ENCODE measurements around the gene DOCK7.

DOCK7 gene

DNA sequence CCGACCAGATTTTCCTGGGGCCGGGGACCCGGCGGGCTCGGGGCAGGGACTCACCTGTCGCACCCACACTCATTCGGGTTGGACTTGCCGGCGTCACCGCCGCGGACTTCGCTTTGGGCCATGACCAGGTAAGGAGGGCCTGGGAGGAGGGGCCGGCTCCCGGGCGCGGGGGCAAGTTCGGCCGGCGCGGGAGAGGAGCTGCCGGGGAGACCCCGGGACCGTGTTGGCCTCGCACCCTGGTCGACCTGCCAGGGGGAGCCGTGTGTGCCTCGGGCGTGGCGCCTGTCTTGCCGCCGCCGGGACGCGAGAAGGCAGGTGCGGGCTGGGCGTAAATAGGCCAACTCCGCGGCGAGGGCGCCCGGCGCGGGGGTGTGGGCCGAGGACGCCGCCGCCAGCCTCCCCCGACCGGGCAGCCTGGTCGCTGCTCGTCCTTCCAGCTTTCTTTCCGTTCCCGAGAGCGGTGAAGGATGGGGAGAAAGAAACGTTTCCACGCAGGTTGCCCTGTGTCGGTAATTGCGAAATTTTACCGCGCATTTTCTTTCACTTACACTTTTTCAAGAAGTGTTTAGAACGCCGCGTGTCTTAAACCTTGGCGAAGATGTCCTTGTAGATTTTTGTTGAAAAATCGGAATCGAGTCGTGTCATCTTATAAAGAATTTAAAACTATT, 250.8 kb downstream of the DOCK7 start:
- peak; percentile 44 for DNase-seq

DNA sequence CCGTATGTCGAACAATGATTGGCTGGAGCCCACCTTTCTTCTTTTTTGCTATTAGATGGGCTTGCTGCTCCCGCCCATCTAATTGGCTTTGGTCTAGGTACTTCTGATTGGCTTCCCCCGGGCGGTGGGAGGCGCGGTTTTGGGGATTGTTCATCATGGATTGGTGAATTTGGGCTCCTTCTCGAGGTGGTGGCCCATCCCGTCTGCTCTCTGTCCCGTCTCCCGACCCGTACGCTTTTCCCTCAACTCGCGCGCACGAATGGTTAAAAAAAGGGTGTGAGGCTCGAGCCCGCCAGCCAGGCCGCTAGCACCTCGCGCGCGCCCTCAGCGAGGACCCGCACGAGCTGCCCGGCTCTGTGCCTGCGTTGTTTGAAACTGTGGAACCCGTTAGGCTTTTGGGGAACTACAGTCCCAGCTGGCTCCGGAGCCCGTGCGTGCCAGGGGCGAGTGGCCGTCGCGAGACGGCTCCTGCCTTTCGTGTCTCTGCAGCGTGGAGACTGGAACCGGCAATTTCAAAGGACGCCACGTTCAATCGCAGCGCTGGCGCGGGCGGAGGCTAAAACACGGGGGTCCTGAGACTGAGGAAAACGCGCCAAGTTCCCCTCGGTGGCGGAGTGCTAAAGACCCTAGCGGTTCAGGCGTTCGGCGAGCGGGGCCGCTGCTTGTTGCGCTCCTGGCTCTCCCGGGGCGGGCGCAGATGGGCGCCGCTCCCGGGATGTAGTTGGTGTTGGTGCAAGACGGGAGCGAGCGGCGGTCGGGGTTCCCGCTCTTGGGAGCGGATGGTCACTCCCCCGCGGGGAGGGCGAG, 251.5 kb downstream of the DOCK7 start, which contains the start of gene USP1:
Gene USP1 (plus strand): TSS at position 584 of the 807 bp plus-strand sequence. CDS start 2,819 bp downstream, outside the sequence.
- DNase-seq = peak; percentile 86

DNA sequence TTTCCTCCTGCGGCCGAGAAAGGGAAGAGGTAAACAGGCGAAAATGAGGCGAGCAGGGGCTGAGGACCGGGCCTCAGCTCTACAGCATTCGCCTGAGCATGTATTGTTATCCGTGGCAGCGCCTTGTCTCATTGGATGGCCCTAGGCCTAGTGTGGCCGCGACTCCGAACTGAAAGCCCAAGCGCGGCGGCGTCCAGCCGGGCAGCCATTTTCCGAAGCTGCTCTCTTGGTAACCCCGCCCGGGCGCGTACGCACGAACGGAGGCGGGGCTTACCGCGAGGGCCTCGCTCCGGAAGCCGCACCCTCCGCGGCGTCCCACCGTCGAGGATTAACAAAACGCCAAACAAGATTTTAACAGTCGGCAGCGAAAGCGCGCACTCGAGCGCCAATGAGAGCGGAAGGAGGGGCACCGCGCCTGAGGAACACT, 252.1 kb downstream of the DOCK7 start:
- DNase-seq = peak; percentile 93

DNA sequence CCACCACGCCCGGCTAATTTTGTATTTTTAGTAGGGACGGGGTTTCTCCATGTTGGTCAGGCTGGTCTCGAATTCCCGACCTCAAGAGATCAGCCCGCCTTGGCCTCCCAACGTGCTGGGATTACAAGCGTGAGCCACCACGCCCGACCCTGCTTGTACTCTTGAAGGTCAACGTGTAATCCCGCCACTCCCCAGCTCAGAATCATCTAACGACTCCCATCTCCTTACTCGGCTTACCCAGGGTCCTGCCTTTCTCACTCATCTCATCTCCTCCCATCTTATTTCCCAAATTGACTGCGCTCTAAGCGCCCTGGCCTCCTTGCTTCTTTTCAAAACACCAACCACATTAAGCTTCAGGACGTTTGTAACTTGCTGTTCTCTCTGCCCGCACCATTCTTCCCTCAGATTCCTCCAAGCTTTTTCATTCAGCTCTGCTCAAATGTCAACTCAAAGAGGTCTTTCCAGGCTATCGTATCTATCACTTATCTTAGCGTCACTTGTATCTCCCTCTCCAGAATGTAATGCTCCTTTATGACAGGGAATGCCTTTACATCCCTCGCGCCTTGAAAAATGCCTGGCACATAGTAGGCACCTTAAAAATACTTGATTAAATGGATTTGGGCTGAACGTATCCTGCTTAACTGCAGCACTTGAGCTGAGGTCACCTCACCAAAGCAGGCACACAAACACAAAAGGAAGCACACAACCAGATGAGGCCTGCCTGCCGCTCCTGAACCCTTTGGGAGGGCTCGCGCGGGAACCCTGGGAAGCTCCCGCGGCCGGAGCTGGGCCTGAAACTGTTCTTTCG, 252.8 kb downstream of the DOCK7 start:
- DNase-seq = no peak

DNA sequence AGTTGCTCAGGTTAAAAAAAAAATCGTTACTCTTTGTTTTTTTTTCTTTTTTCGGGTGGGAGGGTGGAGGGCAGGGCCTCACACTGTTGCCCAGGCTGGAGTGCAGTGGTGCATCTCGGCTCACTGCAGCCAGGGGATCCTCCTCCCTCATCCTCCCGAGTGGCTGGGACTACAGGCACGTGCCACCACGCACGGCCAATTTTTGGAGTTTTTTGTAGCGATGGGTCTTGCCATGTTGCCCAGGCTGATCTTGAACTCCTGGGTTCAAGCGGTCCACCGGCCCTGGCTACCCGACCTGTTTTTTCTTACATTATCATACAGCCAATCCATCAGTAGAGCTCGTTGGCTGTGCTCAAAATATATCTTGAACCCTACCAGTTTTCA, 253.6 kb downstream of the DOCK7 start:
- DNase-seq = no peak

DNA sequence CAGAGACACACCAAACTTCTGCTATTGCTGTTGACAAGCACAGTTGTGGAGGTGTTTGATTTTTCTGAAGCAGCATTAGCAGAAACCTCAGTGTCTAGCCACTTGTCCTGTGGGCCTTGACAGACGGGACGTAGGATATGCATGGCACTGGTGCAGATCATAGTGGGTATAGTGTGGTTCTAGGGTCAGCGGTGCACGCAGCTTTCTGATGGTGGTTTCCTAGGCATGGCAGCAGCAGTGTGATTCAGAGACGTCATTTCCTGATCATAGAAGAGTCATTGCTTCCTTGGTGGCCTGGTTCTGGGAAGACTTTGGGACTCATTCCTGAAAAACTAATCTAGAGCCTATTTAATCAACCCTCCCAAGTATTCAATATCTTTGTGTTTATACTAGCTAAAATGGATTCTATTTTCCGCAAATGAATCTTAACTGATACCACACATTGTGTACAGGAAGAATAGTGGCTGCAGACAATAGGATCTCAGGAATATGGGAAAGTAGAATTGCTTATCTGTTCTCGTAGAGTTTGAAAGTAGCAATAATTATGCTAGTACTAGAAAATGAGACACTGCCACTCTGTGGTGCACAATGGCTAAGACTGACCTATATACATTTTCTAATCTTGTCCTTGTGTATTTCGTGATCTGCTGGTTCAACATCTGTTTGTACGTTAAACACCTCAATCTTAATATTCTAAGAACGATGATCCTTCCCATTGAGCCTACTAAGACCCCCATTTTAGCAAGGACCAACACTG, 254.1 kb downstream of the DOCK7 start:
- no peak for DNase-seq

DNA sequence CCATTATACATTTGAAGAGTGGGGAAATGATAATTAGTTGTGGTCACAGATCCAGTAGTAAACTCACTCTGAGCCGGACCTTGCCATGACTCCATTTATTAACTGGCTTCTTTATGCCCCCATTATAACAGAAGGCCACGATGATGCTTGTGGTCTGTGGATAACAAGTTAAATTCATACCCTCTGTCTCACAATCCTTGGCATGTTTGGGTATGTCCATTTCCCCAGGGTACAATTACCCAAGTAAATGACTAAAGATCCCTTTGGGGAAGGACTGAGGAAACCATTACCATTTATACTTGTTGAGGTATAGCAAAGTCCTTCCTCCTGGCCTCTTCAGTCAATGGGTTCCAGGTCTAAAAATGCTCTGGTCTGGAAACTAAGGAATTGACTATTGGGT, 258.6 kb downstream of the DOCK7 start:
- DNase-seq = no peak

DNA sequence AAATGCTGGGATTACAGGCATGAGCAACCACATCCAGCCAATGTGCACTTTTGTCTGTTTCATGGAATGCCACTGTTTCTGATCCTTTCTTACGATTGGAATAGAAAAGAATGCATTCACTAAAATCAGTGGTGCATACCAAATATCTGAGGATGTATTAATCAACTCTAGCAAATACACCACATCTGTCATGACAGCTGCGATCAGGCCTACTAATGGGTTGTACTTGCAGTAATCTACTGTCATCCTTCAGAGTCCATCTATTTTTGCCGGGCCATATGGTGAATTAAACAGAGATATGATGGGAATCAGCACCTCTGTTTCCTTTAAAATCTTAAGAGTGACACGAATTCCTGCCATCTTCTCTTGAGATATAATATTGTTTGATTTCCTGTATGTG, 259.8 kb downstream of the DOCK7 start:
- DNase-seq = no peak

DNA sequence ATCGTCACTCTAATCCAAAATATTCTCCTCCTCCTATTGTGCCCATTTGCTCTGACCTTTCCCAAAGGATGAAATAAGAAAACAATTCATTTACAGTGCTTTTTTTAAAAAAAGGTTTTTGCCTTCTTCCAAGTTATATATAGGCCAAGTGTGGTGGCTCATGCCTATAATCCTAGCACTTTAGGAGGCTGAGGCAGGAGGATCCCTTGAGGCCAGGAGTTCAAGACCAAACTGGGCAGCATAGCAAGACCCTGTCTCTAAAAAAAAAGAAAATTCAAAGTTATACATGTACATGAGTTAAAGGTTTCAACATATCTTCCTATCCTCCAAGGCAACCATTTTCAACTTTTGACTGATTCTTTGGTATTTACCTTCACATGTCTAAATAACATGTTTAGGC, 261.4 kb downstream of the DOCK7 start:
- DNase-seq = no peak

DNA sequence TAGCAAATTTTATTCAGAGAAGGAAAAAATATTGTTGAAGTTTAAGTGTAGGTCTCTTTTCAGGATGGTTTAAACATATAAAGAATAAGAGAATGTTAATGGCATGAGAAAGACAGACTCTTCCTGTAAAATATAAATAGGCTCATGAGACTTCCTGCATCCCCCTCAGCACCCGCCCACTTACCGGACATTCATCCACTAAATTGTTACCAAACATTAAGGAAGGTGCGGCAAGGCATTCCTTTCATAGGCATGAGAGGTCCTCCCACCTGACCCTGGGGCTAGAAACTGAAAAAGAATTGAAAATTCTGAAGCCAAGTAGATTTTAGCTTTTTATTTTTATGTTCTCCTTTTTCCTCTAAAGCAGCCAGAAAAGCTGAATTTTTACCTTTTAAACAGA, 261.9 kb downstream of the DOCK7 start:
- DNase-seq = no peak

DNA sequence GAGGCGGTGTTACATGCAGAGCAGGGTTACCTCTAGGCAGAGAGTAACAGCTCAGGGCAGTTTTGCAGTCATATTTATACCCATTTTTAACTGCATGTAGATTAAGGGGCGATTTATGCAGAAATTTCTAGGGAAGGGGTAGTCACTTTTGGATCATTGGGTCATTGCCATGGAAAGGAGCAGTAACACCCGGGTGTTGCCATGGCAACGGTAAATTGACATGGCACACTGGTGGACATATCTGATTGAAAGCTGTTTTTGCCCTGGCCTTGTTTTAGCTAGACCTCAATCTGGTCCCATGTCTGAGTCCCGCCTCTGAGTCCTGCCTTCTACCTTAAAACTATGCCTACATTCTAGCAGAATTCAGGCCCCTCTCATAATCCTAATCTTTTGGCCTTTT, 263.1 kb downstream of the DOCK7 start:
- DNase-seq = no peak

DNA sequence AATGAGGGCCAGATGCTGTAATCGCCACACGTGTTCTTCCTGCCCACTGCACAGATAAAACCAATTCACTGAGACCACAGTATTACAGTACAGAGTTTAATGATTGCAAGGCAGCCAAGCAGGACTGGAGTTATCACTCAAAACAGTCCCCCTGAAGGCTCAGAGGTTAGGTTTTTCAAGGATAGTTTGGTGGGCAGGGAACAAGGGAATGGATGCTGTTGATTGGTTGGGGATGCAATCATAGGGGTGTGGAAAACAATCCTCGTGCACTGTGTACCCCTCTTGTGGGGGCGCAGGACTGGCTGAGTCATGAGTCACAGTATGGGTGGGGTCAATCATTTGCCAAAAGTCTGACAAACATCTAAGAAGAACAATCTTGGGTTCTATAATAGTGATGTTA, 263.8 kb downstream of the DOCK7 start:
- DNase-seq = no peak

DNA sequence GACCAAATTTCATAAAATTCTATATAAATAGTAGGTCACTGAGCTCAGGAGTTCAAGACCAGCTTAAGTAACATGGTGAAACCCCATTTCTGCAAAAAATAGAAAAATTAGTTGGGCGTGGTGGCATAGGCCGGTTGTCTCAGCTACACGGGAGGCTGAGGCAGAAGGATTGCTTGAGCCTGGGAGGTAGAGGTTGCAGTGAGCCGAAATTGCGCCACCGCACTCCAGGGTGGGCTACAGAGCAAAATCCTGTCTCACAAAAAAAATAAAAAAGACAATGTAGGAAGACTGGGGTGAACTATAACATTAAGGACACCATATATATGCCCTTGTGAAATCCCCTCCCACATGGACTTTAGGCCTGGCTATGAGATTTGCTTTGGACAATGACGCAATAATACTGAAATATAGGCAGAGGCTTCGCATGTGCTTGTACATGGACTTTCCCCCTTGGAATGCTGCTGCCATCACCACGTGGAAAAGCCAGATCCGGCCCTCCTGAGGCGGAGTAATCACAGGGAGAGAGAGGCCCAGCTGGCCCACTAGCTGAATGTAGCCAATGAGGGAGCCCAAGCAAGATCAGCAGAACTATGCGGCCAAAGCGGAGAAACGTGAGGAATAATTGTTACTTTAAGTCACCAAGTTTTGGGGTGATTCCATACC, 264.5 kb downstream of the DOCK7 start:
- DNase-seq = no peak

DNA sequence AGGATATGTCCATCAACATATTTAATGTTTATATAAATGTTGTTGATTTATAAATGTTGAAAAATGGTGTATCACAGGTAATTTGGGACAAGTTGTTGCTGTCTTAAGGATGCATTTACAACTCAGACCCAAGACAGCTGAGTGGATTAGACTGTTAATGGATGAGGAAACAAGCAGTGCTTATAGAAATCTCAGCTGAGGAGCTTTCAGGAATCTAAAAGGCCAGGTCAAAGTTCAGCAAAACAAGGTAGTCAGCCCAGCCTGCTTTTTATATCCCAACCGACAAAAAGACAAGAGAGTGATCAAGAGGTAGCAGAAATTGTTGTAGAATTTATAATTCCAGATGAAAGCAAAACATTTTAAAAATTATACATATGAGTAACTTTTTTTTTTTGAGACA, 268.0 kb downstream of the DOCK7 start:
- no peak for DNase-seq

DNA sequence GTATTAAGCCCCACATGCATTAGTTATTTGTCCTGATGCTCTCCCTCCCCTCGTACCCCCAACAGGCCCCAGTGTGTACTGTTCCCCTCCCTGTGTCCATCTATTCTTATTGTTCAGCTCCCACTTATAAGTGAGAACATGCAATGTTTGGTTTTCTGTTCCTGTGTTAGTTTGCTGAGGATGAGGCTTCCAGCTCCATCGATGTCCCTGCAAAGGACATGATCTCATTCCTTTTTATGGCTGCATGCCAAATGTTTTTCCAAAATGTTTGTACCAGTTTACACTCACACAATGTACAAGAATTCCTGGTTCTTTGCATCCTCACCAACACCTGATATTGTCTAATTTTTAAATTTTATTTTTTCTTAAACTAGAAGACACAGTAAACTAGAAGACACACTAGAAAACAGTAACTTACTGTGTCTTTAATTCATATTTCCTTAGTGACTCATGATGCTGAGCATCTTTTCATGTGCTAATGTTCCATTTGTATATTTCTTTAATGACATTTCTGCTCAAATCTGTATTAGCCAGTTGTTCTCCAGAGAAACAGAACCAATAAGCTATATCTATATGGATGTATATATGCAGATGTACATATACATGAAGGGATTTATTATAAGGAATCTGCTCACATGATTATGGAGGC, 270.7 kb downstream of the DOCK7 start:
- no peak for DNase-seq

DNA sequence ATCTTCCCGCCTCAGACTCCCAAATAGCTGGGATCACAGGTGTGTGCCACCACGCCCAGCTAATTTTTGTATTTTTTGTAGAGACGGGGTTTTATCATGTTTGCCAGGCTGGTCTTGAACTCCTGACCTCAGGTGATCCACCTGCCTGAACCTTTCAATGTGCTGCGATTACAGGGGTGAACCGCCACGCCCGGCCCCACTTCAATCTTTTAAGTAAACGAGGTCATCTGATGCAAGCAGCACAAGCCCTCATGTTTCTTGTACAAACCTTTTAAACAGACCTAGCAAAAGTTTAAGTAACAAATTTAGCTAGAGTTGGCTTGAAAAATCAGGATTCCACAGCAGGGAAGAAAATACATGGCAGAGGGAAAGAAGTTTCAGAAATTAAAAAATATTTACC, 272.5 kb downstream of the DOCK7 start:
- DNase-seq = no peak

DNA sequence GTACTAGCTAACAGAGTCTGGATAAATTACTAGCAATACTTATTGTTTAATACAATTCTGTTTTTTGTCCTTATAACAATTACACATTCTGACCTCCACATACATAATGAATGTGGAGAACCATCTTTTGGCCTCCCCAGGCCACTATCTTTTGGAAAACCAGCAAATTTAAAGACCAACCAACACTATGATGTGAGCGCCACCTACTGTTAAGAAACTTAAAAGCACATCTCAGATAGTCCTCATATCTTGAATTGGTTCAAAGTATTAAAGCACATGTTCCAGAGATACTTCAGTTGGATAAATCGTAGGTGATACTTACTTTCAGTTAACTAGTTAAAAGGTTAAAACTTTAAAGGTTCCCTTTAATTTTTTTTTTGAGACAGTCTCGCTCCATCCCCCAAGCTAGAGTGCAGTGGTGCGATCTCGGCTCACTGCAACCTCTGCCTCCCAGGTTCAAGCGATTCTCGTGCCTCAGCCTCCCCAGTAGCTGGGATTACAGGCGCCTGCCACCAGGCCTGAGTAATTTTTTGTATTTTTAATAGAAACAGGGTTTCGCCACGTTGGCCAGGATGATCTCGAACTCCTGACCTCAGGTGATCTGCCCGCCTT, 280.7 kb downstream of the DOCK7 start:
- DNase-seq = no peak

DNA sequence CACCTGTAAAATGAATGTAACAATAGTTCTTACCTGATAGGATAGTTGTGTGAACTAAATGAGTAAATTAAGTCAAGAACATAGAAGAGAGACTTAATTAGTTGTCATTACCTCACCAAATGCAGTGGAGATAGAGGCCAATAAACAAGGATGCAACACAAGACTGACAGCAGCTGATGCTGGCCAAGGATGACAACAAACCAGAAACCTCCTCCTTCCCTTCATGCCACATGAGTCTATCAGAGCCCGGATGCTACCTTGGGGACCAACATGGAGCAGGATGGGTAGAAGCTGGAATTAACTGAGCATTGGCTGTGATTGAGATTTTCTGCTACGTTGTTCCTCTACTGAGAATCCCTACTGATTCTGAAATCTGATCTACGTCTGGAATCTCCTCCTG, 281.6 kb downstream of the DOCK7 start:
- DNase-seq = no peak

DNA sequence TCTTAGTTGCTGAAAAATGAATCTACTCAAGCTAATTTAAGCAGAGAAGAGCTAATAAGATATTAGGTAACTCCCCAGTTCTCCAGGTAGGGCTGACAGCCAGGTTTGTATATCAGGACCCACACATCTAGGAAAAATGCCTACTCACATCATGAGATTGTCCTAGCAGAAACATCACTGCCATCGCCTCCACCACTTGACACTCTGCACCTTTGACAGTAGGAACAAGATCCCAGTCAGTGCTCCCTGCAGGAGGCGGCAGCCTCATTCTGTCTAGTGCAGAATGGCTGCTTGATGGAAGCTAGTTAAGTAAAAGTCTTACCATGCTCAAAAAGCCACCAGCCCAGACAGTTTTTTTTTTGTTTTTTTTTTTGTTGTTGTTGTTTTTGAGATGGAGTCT, 282.9 kb downstream of the DOCK7 start:
- no peak for DNase-seq

Measured in activated gamma-delta T cell (primary cell).